PC-9 (cell line): Measurements from ENCODE around the gene PTGFRN. TPM values are rescaled to one million over a fixed set of nuclear protein-coding genes. Genes with fewer than 3 reads are reported as not detected.
A peak's percentile ranks its signal among the peaks of the same experiment; 100 is the strongest.

Experiments used
- BruUV-seq: library from RNA; stranded (reverse); fragments of 400-500 nt; replicated peaks from 2 replicates; lab custom pipeline; 2021; lab: Mats Ljungman, UMichigan
- CTCF ChIA-PET: fragments of 300-600 bp; sonication (Branson Sonifier 250); formaldehyde crosslinking; loops from one replicate; lab custom pipeline; 2022; ENCODE audit warnings: antibody characterized with exemption; lab: Charles Lee
- POLR2A ChIA-PET: fragments of 300-600 bp; sonication (Branson Sonifier 250); formaldehyde crosslinking; loops from one replicate; lab custom pipeline; 2022; ENCODE audit warnings: antibody characterized with exemption; ENCODE audit not compliant: unreplicated experiment; lab: Charles Lee
- DNase-seq, 2 experiments: peaks; one replicate each; pipeline versions ENCODE4 v3.0.0 to v3.0.0-alpha.2; 2015 to 2022; ENCODE audit warnings: mixed read lengths in 1 of 2
- H2AFZ ChIP-seq: fragments of 200-600 bp; sonication (generic); 2 replicates; pipeline ENCODE4 v1.8.1; 2017; ENCODE audit warnings: antibody characterized with exemption
- H3F3A ChIP-seq: fragments of 200-600 bp; sonication (generic); 2 replicates; pipeline ENCODE4 v1.8.1; 2017; ENCODE audit warnings: antibody characterized with exemption, mild to moderate bottlenecking, low read depth; ENCODE audit not compliant: insufficient read depth
- H3K27ac ChIP-seq: fragments of 200-600 bp; sonication (generic); 2 replicates; pipeline ENCODE4 v1.6.1; 2016; ENCODE audit warnings: mixed run types
- H3K27me3 ChIP-seq: fragments of 200-600 bp; sonication (generic); 2 replicates; pipeline ENCODE4 v1.6.1; 2016; ENCODE audit warnings: low read depth, mixed run types; ENCODE audit not compliant: insufficient read depth
- H3K36me3 ChIP-seq: fragments of 200-600 bp; sonication (generic); 2 replicates; pipeline ENCODE4 v1.6.1; 2016; ENCODE audit warnings: low read depth, mixed run types
- H3K4me1 ChIP-seq: fragments of 200-600 bp; sonication (generic); replicated peaks from 2 replicates; pipeline ENCODE4 v1.6.1; 2016; ENCODE audit warnings: mixed run types; ENCODE audit not compliant: insufficient read depth
- H3K4me2 ChIP-seq: fragments of 200-600 bp; sonication (generic); 2 replicates; pipeline ENCODE4 v1.6.1; 2017; ENCODE audit warnings: mixed run types
- H3K4me3 ChIP-seq: fragments of 200-600 bp; sonication (generic); 2 replicates; pipeline ENCODE4 v1.6.1; 2016; ENCODE audit warnings: mixed run types
- H3K79me2 ChIP-seq: fragments of 200-600 bp; sonication (generic); 2 replicates; pipeline ENCODE4 v1.6.1; 2017; ENCODE audit warnings: low read depth, mixed run types
- H3K9me2 ChIP-seq: fragments of 200-600 bp; sonication (generic); 2 replicates; pipeline ENCODE4 v1.8.1; 2017; ENCODE audit warnings: mild to moderate bottlenecking; ENCODE audit not compliant: insufficient read depth
- H3K9me3 ChIP-seq: fragments of 200-600 bp; sonication (generic); 2 replicates; pipeline ENCODE4 v1.8.1; 2016; ENCODE audit warnings: low read depth; ENCODE audit not compliant: insufficient read depth
- H4K20me1 ChIP-seq: fragments of 200-600 bp; sonication (generic); 2 replicates; pipeline ENCODE4 v1.8.1; 2017; ENCODE audit not compliant: insufficient read depth
- EZH2 ChIP-seq: fragments of 200-600 bp; sonication (generic); IDR thresholded peaks from 2 replicates; pipeline ENCODE4 v1.8.0; 2017; ENCODE audit warnings: antibody characterized with exemption, low read depth
- intact Hi-C: fragments of 100-400 bp; cut with micrococcal nuclease; formaldehyde crosslinking; loops from one replicate; pipeline ENCODE4 v1.10.0; 2022; ENCODE audit not compliant: unreplicated experiment
- total RNA-seq: library from RNA; stranded (reverse); gene quantifications from 2 replicates; pipeline ENCODE4 v1.2.3, GENCODE V29; 2021
- TF ChIP-seq, protein P1 (sequence below): fragments of 200-600 bp; sonication (generic); conservative IDR thresholded peaks from 2 replicates; pipeline ENCODE4 v1.6.1; 2017; ENCODE audit warnings: mixed run types, antibody characterized with exemption, mild to moderate bottlenecking, moderate library complexity

Gene PTGFRN
- total RNA-seq, 1 experiment from 2014 or later, result 87.3 TPM

DNA sequence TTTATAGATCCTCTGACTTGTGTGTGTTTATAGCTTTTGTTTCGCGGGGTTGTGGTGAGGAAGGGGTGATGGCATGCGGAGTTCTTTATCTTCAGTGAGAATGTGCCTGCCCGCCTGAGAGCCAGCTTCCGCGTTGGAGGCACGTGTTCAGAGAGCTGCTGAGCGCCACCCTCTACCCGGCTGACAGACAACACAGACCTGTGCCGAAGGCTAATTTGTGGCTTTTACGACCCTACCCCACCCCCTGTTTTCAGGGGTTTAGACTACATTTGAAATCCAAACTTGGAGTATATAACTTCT lies 77.5 kb downstream of the PTGFRN start:
- H4K20me1 ChIP-seq, result no peaks in the 10 kb centered on the region
- H3K4me2 ChIP-seq, result no peak overlapping the region
- POLR2A ChIA-PET, result no interaction called here

DNA sequence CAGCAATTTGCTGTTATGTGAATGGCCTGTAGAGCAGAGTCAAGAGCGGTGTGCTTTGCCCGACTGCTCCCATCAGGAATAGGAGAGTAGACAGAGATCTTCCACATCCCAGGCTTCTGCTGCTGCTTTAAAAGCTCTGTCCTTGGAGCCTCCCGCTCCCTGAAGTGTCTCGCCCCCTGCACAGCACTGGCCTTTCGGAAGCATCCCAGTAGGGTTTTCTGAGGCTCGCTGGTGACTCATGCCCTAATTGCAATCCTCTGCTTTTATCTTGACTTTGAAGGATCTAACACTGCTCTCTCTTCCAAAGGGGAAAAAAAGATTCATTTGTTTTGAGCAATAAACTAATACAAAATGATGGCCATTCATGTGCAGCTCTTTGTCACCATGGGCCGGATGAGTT lies 78.5 kb downstream of the PTGFRN start:
- DNase-seq, result no peak
- Histone ChIP-seq H3K27me3 (no peaks in the 10 kb centered on the region), H3K4me1 (no peaks in the 10 kb centered on the region), H3K4me3 (no peak overlapping the region), H3K36me3 (0 out of 2 replicates have a peak, but pooled peaks cover 3% of the 10 kb centered on the region), H3K4me2 (no peak overlapping the region), H3K79me2 (no peaks in the 10 kb centered on the region), H3K9me2 (no peaks in the 10 kb centered on the region), H3K9me3 (no peaks in the 10 kb centered on the region), H2AFZ (no peak overlapping the region), H4K20me1 (no peaks in the 10 kb centered on the region), H3K27ac (no peak overlapping the region), H3F3A (no peaks in the 10 kb centered on the region)
- no peak for TF ChIP-seq EZH2
- TF ChIP-seq, protein P1, sequence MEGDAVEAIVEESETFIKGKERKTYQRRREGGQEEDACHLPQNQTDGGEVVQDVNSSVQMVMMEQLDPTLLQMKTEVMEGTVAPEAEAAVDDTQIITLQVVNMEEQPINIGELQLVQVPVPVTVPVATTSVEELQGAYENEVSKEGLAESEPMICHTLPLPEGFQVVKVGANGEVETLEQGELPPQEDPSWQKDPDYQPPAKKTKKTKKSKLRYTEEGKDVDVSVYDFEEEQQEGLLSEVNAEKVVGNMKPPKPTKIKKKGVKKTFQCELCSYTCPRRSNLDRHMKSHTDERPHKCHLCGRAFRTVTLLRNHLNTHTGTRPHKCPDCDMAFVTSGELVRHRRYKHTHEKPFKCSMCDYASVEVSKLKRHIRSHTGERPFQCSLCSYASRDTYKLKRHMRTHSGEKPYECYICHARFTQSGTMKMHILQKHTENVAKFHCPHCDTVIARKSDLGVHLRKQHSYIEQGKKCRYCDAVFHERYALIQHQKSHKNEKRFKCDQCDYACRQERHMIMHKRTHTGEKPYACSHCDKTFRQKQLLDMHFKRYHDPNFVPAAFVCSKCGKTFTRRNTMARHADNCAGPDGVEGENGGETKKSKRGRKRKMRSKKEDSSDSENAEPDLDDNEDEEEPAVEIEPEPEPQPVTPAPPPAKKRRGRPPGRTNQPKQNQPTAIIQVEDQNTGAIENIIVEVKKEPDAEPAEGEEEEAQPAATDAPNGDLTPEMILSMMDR, result no peak
- intact Hi-C loops, result no loop called here
- no TSS peak for BruUV-seq
- ChIA-PET CTCF (no interaction called here), POLR2A (no interaction called here)

More for the DNA sequence above, 77.5 kb downstream of the PTGFRN start:
- no peak for DNase-seq
- Histone ChIP-seq H3K4me1 (no peaks in the 10 kb centered on the region), H2AFZ (no peak overlapping the region), H3K36me3 (0 out of 2 replicates have a peak, but pooled peaks cover 3% of the 10 kb centered on the region), H3K4me3 (no peak overlapping the region), H3K9me2 (no peaks in the 10 kb centered on the region), H3K27ac (no peak overlapping the region), H3K9me3 (no peaks in the 10 kb centered on the region), H3F3A (no peaks in the 10 kb centered on the region), H3K27me3 (no peaks in the 10 kb centered on the region), H3K79me2 (no peaks in the 10 kb centered on the region)
- no peak for TF ChIP-seq EZH2
- TF ChIP-seq, protein P1, result no peak
- TSS peak; percentile 19 for BruUV-seq
- CTCF ChIA-PET, result no interaction called here
- intact Hi-C loops, result no loop called here

DNA sequence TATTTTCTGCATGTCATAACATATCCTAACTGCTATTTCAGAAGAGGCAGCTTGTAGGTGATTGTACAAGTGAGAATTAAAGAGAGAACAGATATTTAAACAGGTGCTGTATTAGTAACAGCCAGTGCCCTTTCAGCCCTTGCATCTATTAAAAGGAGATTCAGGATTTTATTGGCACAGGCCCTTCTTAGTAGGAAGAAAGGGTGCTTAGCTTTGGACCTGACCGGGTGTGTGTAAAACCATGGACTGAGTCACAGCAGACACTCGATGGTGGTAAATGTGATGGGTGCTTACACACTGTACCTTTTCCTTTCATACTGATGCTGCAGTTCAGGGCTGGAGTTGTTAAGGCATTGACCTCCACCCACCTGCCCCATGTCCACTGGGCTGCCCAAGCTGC lies 79.2 kb downstream of the PTGFRN start:
- Histone ChIP-seq H4K20me1 (no peaks in the 10 kb centered on the region), H2AFZ (no peak overlapping the region), H3K27me3 (no peaks in the 10 kb centered on the region), H3K79me2 (no peaks in the 10 kb centered on the region), H3K36me3 (0 out of 2 replicates have a peak, but pooled peaks cover 3% of the 10 kb centered on the region), H3K9me3 (no peaks in the 10 kb centered on the region), H3K9me2 (no peaks in the 10 kb centered on the region), H3K4me2 (no peak overlapping the region), H3K4me1 (no peaks in the 10 kb centered on the region), H3K4me3 (no peak overlapping the region), H3K27ac (no peak overlapping the region), H3F3A (no peaks in the 10 kb centered on the region)
- DNase-seq, result no peak
- no peak for TF ChIP-seq EZH2
- TF ChIP-seq, protein P1, result no peak
- BruUV-seq, result no TSS peak
- ChIA-PET CTCF (no interaction called here), POLR2A (no interaction called here)
- intact Hi-C loops, result no loop called here
